GM19463 (cell line): ENCODE results near the gene AGAP1.

Experiments used
- ATAC-seq: cut with Tn5 transposase; IDR thresholded peaks from one replicate; pipeline ENCODE4 v1.9.1; 2021; ENCODE audit warnings: mild to moderate bottlenecking, moderate library complexity; ENCODE audit not compliant: unreplicated experiment

AGAP1 gene

GRCh38 chr2:236102971-236103370 lies 609.1 kb downstream of the AGAP1 start:
- no peak for ATAC-seq

DNA sequence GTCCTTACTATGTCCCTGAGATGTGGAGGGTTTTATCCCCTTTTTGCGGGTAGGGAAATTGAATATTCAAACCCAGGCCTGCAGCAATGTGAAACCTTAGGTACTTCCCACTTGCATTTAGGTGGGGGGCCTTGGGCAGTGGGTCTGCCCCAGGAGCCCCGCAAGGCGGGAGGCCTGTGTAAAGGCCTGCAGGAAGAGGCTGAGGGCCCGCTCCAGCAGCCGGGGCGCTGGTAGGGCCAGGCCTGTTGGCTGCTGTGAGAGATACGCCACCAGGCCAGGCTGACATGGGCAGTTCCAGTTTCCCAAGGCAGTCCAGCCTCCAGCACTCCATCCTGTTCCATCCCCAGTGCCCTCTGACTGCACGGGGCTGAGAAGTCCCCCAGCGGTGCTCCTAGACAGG lies 610.1 kb downstream of the AGAP1 start:
- no peak for ATAC-seq

DNA sequence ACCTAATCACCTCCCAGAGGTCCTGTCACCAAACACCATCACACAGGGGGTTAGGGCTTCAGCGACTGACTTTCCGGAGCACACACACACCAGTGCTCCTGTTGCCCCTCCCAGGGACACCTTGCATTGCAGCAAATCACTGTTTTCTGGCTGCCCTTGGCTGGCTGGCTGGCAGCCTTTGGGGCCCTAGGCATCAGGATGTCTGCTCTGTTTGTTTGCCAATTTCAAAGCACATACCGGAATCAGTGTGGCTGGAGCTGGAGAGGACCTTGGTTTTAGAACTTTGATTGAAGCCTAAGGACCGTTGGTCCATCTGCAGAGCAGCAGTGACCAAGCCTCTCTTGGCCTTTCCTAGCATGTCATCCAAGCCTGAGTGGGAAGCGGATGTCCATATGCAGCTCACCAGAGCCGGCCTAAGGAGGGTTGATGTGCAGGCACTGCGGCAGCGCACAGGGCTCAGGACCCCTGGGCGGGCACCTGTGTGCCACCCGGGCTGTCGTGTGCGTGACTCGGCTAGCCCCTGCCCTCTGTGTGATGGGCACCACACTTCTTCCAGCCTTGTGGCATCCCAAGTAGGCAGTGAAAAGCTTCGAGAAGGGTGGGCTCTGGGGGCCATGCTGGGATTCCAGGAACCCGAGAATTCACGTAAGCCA lies 612.2 kb downstream of the AGAP1 start:
- no peak for ATAC-seq

DNA sequence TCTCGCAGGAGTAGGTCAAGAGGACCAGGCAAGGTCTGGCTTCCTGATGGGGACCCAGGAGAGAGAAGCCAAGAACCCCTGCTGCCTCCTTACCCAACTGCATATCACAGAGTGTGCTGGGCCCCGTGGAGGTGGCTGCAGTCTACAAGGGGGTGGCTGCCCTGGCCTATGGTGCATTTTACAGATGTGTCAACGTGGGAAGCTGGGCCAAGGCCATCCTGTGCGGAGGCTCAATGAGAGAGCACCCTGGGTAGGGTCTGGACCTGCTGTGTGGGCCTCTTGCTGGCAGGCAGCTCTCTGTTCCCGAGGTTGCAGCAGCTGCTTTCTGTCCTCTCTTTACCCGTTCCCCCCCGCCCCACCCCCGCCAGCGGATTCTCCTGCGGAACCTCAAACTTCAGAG lies 612.9 kb downstream of the AGAP1 start:
- no peak for ATAC-seq

- ATAC-seq = no peak
Measured at GRCh38 chr2:236107536-236107935, 613.7 kb downstream of the AGAP1 start.

DNA sequence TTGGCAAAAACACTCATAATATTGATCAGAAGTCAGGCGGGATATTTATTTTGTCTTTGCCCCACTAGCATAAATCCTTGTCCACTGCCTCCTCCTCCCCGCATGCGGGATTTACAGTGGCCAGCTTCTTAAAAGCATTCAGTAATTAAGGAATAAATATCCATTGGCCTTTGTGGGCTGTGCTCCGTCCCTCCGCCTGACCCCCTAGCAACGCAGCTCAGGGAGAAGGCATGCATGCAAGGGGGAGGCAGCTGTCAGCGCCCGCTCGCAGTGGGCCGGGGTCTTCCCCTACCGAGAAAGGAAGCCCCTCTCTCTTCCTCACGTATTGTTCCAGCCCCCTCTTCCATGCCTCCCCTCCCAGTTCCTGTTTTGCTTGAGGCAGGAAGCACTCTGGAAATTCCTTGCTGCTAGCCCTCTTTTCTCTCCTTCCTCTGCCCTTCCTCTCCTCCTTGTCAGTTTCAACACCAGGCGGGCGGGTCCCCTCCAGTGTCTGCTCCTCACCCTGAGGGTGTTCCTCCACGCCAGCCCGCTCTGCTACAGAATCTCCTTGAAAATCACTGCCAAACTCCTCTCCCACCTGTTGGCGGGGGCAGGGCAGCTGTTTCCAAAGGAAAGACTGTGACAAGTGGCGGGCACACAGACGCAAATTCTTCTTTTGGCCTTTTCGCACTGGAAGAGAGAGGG lies 614.2 kb downstream of the AGAP1 start:
- no peak for ATAC-seq

DNA sequence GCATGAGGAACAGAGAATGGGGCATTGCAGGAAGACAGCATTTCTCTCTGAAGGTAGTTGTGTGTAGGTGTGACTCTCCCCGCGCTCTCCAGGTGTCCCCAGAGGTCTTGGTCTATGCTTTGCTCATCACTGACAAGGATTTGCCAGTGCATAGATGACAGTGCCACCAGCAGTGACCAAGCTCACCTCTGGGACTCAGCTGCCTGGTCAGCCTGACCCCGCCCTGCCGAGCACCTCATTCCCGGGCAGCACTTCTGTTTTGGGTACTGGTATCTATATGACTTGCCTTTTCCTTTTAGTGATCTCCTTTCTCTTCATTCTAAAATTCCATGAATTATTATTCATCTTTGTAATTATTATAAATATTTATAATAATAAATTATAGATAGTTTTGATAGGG lies 615.2 kb downstream of the AGAP1 start:
- no peak for ATAC-seq

GRCh38 chr2:236109473-236109872 lies 615.6 kb downstream of the AGAP1 start:
- ATAC-seq = no peak

GRCh38 chr2:236112466-236112865 lies 618.6 kb downstream of the AGAP1 start:
- ATAC-seq = no peak

DNA sequence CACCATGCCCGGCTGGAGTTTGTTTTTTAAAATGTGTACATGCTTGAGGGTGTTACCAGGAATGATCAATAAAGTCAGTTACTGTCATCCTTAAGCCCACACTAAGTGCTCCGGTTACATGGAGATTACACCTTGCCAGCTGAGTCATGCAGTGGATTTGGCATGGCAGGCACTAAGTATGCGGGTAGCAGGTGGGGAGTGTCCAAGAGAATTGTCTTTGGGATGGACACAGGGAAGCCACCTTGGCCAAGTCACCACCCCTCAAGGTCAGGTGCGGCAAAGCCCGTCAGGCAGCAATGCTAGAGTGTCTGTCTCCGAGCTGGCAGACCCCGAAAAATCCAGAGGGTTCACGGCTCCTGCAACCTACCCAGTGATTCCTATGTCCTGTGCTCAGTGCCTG lies 619.6 kb downstream of the AGAP1 start:
- ATAC-seq = no peak

DNA sequence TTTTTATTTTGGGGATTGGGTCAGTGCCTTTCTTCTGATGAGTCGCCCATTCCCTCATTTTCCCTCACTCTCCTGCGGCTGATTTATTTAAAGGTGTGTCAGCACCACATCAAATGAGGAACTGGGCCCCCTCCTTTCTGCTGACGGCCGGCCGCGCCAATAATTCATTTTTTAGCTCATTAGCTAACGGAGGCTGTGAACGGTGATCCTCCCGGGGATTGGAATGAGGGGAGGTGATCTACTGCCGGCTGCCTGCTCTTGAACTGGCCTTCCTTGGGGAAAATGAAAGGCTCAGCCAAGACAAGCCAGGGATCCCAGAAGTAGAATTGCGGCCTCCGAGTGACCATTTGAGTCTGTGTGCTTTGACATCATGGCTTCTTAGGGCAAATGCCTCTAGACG lies 620.1 kb downstream of the AGAP1 start:
- no peak for ATAC-seq

- ATAC-seq = no peak
Measured at GRCh38 chr2:236114959-236115358, 621.1 kb downstream of the AGAP1 start.

DNA sequence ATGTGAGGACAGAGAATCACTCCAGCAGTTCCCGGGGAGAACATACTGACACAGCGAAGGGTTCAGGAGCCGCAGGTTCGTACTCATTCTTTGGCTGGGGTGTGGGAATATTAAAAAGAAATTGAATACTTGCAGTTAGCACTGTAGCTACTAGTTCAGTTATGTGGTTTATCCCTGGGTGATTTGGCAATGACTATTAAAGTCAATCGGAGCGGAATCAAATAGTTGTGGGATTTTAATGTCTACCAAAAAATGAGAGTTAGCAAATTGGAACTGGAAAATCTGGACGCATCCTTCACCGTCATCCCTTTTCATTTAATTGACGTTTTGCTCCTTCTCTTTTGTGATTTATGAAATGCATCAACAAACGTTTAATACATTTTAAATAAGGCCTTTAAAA lies 623.6 kb downstream of the AGAP1 start:
- no peak for ATAC-seq

DNA sequence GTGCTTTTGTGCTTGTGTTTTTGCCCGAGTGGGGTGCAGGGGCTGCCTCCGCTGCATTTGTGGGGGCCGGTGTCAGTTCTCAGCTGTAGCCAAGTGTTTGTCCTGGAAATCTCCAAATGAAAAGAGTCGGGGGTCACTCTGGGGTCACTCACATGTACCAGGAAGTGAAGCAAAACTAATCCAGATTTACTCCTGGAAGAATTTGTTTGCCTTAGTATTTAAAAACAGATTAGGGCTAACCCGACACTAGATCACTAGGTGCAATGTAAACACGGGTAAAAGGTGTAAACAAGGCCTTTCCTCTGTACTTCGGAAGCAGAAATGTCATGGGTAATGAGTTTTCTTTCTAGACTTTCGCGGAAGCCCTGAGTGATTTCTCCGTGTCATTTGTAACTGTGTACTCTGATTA lies 624.0 kb downstream of the AGAP1 start:
- ATAC-seq = no peak

- ATAC-seq = no peak
Measured at GRCh38 chr2:236119003-236119402, 625.2 kb downstream of the AGAP1 start.

GRCh38 chr2:236119476-236119875 lies 625.6 kb downstream of the AGAP1 start:
- ATAC-seq = no peak

DNA sequence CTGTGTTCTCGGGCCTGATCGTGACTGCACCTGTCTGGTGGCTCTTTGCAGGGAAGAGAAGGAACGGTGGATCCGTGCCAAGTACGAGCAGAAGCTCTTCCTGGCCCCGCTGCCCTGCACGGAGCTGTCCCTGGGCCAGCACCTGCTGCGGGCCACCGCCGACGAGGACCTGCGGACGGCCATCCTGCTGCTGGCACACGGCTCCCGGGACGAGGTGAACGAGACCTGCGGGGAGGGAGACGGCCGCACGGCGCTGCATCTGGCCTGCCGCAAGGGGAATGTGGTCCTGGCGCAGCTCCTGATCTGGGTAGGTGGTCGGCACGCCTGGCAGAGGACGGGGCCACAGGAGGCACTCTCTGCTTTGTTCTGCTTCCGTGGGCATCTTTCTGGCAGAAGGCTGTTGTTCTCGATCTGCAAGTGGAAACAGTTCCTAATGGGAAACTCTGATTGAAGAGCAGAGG lies 626.3 kb downstream of the AGAP1 start:
- ATAC-seq = no peak

GRCh38 chr2:236120829-236121228 lies 627.0 kb downstream of the AGAP1 start:
- ATAC-seq = no peak

DNA sequence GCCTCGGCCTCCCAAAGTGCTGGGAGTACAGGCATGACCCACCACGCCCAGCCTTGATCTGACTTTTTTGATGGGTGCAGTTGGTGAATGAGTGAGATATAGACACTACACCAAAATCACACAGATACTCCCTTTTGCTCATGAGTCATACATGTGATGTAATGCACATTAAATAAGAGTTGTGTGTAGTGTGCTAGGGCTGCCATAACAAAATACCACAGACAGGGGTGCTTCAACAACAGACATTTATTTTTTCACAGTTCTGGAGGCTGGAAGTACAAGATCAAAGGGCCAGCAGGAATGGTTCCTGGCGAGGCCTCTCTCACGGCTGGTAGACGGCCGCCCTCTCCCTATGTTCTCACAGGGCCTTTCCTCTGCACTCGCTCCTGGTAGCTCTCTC lies 627.7 kb downstream of the AGAP1 start:
- no peak for ATAC-seq

GRCh38 chr2:236122236-236122635 lies 628.4 kb downstream of the AGAP1 start:
- ATAC-seq = no peak

GRCh38 chr2:236123716-236124115 lies 629.9 kb downstream of the AGAP1 start:
- ATAC-seq = no peak

DNA sequence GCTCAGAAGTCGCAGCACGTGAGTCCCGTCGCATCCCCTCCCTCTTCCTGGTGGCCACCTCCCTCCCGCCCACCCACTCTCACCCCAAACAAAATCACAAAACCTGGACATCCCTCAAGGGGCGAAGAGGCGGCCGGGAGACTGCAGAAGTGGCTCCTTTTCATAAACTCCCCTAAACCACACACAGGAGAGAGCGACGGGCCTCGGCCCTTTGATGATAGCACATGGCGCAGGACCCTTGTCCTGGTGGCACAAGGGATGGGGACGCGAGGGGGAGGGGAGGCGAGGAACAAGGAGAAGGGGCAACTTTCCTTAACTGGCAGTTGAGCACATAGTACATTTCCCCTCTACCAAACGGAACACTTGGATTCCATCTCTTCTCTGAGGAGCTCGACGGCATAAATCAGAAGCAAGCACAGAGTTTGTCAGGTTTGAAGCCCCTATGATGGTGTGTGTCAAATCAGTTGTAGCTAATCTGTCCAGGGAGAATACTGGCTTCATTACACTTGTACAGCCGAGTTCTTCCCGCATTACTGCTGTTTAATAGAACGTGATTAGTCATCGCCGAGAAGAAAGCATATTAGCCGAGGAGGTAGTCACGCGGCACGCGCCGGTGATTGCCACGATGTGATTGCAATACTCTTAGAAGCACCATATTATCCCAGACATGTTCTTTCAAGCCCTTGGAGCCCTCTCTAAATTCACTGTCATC lies 630.5 kb downstream of the AGAP1 start:
- ATAC-seq = no peak
